NCI-H524 treated with DMSO at 0.1 percent for 48 hours (cell line): ENCODE data around the gene LOXL1.

ENCODE experiments used
- DNase-seq: peaks from one replicate; lab custom pipeline; 2025; lab: John Stamatoyannopoulos, UW

Gene LOXL1

GRCh38 chr15:73978896-73979295 lies 52.6 kb downstream of the LOXL1 start:
- DNase-seq = no peak

- DNase-seq = no peak
Measured at GRCh38 chr15:73979636-73980035, 53.4 kb downstream of the LOXL1 start.

- no peak for DNase-seq
Measured at GRCh38 chr15:73981761-73982221, 55.5 kb downstream of the LOXL1 start.

- DNase-seq = no peak
Measured at GRCh38 chr15:73982222-73982962, 56.1 kb downstream of the LOXL1 start.

GRCh38 chr15:73983211-73983727 lies 57.0 kb downstream of the LOXL1 start:
- no peak for DNase-seq

GRCh38 chr15:73983773-73984172 lies 57.5 kb downstream of the LOXL1 start:
- DNase-seq = no peak

- DNase-seq = no peak
Measured at GRCh38 chr15:73984208-73984979, 58.1 kb downstream of the LOXL1 start.

GRCh38 chr15:73985101-73985873 lies 59.0 kb downstream of the LOXL1 start:
- no peak for DNase-seq

GRCh38 chr15:73986055-73986775 lies 60.0 kb downstream of the LOXL1 start:
- DNase-seq = no peak

- no peak for DNase-seq
Measured at GRCh38 chr15:73986776-73987056, 60.5 kb downstream of the LOXL1 start.

- DNase-seq = no peak
Measured at GRCh38 chr15:73987250-73987649, 61.0 kb downstream of the LOXL1 start.

GRCh38 chr15:73987681-73988444 lies 61.6 kb downstream of the LOXL1 start:
- DNase-seq = no peak

GRCh38 chr15:73988445-73988969 lies 62.2 kb downstream of the LOXL1 start:
- DNase-seq = no peak

- no peak for DNase-seq
Measured at GRCh38 chr15:73989001-73989798, 62.9 kb downstream of the LOXL1 start.

GRCh38 chr15:73990250-73991005 lies 64.2 kb downstream of the LOXL1 start:
- no peak for DNase-seq

GRCh38 chr15:73991260-73991659 lies 65.0 kb downstream of the LOXL1 start:
- no peak for DNase-seq

GRCh38 chr15:73991726-73992593 lies 65.7 kb downstream of the LOXL1 start, which contains the start of gene STOML1:
Gene STOML1, minus strand, starts transcription at chr15:73992295. Its CDS starts 72 bp downstream, at chr15:73992223.
- peak; percentile 70 for DNase-seq

GRCh38 chr15:73992594-73992898 lies 66.3 kb downstream of the LOXL1 start:
- no peak for DNase-seq
